Measurements from ENCODE around the gene ZC2HC1C. TPM values are rescaled to one million over a fixed set of nuclear protein-coding genes. Genes with fewer than 3 reads are reported as not detected.
A peak's percentile ranks its signal among the peaks of the same experiment; 100 is the strongest.

ZC2HC1C gene
- total and polyA plus RNA-seq, 2 experiments from 2014 or later = 0.90 to 2.8 TPM

GRCh38 chr14:75068294-75069120 is 934 bp upstream of the ZC2HC1C start:
- H3K27ac Mint-ChIP-seq = no peak overlapping the region

More at GRCh38 chr14:75068294-75069120, 934 bp upstream of the ZC2HC1C start:
- no peak for TF ChIP-seq EZH2phosphoT487 (IDR thresholded peaks at IDR 0.05; ENCODE audit: unreplicated experiment)
- no peak for TF ChIP-seq POLR2AphosphoS5 (IDR thresholded peaks at IDR 0.05; ENCODE audit: low read depth)
- TF ChIP-seq NANOG (IDR thresholded peaks at IDR 0.05; ENCODE audit: borderline replicate concordance) = no peak
- no peak for TF ChIP-seq ZNF462 (CRISPR knock-in tag; IDR thresholded peaks at IDR 0.05)
- TF ChIP-seq ETS1 (IDR thresholded peaks at IDR 0.05) = no peak
- no peak for TF ChIP-seq ZNF331 (CRISPR knock-in tag; IDR thresholded peaks at IDR 0.05; ENCODE audit: low read depth)
- no peak for TF ChIP-seq CREB1 (CRISPR knock-in tag; IDR thresholded peaks at IDR 0.05; ENCODE audit: low read depth)
- no peak for TF ChIP-seq EZH2 (IDR thresholded peaks at IDR 0.05; ENCODE audit: low read depth, unreplicated experiment)
- TF ChIP-seq JUNB (IDR thresholded peaks at IDR 0.05; ENCODE audit: unreplicated experiment) = no peak
- TF ChIP-seq ZNF114 (CRISPR knock-in tag; IDR thresholded peaks at IDR 0.05) = no peak
- TF ChIP-seq STAT1 (IDR thresholded peaks at IDR 0.05; ENCODE audit: unreplicated experiment) = no peak
- TF ChIP-seq, protein P1, sequence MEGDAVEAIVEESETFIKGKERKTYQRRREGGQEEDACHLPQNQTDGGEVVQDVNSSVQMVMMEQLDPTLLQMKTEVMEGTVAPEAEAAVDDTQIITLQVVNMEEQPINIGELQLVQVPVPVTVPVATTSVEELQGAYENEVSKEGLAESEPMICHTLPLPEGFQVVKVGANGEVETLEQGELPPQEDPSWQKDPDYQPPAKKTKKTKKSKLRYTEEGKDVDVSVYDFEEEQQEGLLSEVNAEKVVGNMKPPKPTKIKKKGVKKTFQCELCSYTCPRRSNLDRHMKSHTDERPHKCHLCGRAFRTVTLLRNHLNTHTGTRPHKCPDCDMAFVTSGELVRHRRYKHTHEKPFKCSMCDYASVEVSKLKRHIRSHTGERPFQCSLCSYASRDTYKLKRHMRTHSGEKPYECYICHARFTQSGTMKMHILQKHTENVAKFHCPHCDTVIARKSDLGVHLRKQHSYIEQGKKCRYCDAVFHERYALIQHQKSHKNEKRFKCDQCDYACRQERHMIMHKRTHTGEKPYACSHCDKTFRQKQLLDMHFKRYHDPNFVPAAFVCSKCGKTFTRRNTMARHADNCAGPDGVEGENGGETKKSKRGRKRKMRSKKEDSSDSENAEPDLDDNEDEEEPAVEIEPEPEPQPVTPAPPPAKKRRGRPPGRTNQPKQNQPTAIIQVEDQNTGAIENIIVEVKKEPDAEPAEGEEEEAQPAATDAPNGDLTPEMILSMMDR (conservative IDR thresholded peaks at IDR 0.05; ENCODE audit: low read depth in 2 of 2) = no peak
- TF ChIP-seq REST (IDR thresholded peaks at IDR 0.05; ENCODE audit: unreplicated experiment) = no peak
- H3K9me2 ChIP-seq (ENCODE audit: insufficient read depth) = no peaks in the 10 kb centered on the region
- peak overlapping the region; percentile 78 for H3K27ac ChIP-seq (ENCODE audit: low read depth)
- peak overlapping the region; percentile 67; the same call in 1 of the 2 replicates for H2AFZ ChIP-seq
- ATAC-seq (no peak), DNase-seq (ENCODE audit: low spot score) (peak; percentile 40)
- H4K20me1 ChIP-seq (replicated peaks; ENCODE audit: insufficient read depth) = no peaks in the 10 kb centered on the region; the same call in 1 of the 2 replicates
- H3K79me2 ChIP-seq (replicated peaks; ENCODE audit: insufficient read depth) = peaks cover 20% of the 10 kb centered on the region
- peak overlapping the region; percentile 61 for H3K4me3 ChIP-seq
- peaks cover 7% of the 10 kb centered on the region; the same call in 1 of the 2 replicates for H3K4me1 ChIP-seq (ENCODE audit: insufficient read depth)
- H3K27me3 ChIP-seq (ENCODE audit: insufficient read depth) = no peaks in the 10 kb centered on the region
- Mint-ChIP-seq H3K4me3 (no peak overlapping the region), H3K27me3 (ENCODE audit: insufficient read depth, low read depth, poor library complexity) (peaks cover 4% of the 10 kb centered on the region), H3K36me3 (ENCODE audit: low read depth) (no peaks in the 10 kb centered on the region), H3K4me1 (peaks cover 10% of the 10 kb centered on the region; the same call in 2 of the 3 replicates), H3K9me3 (no peaks in the 10 kb centered on the region)
- H3K36me3 ChIP-seq (ENCODE audit: insufficient read depth) = no peaks in the 10 kb centered on the region
- H3F3A ChIP-seq (replicated peaks; ENCODE audit: low read depth) = peaks cover 12% of the 10 kb centered on the region
- peak overlapping the region; percentile 89 for H3K4me2 ChIP-seq
